HUES48 (cell line): ENCODE results near the gene CES2.
"Not testable (repeated sequence)": the region's sequence is repeated elsewhere in the genome, so short reads cannot be mapped to it uniquely, and the experiment has no call there.

Experiments
- H3K27ac ChIP-seq: one replicate; pipeline ENCODE4 v1.7.0; 2013; ENCODE audit warnings: low read depth, low read length, inconsistent platforms
- H3K27me3 ChIP-seq: 2 replicates; pipeline ENCODE4 v1.6.1; 2013; ENCODE audit warnings: mild to moderate bottlenecking, low read length; ENCODE audit not compliant: control insufficient read depth, insufficient read depth
- H3K36me3 ChIP-seq: 2 replicates; pipeline ENCODE4 v1.6.1; 2013; ENCODE audit warnings: low read length; ENCODE audit not compliant: control insufficient read depth, insufficient read depth
- H3K4me1 ChIP-seq: 2 replicates; pipeline ENCODE4 v1.6.1; 2013; ENCODE audit warnings: mild to moderate bottlenecking, low read length; ENCODE audit not compliant: control insufficient read depth, insufficient read depth
- H3K4me3 ChIP-seq: 2 replicates; pipeline ENCODE4 v1.5.1; 2013; ENCODE audit warnings: mild to moderate bottlenecking, low read depth, low read length
- H3K9ac ChIP-seq: 2 replicates; pipeline ENCODE4 v1.6.1; 2013; ENCODE audit warnings: mild to moderate bottlenecking, low read depth, low read length, moderate library complexity
- H3K9me3 ChIP-seq: 2 replicates; pipeline ENCODE4 v1.6.1; 2013; ENCODE audit warnings: low read length; ENCODE audit not compliant: control insufficient read depth, insufficient read depth

Gene CES2

GRCh38 chr16:66991545-66992077, 56.3 kb downstream of the CES2 start:
- H3K36me3 ChIP-seq: no peaks in the 10 kb centered on the region
- H3K27me3 ChIP-seq: no peaks in the 10 kb centered on the region
- no peaks in the 10 kb centered on the region for H3K9me3 ChIP-seq
- H3K9ac ChIP-seq: no peak overlapping the region
- no peak overlapping the region for H3K4me3 ChIP-seq
- H3K4me1 ChIP-seq: no peaks in the 10 kb centered on the region
- no peak overlapping the region for H3K27ac ChIP-seq

GRCh38 chr16:66993558-66993957, 58.2 kb downstream of the CES2 start:
- not testable (repeated sequence) for H3K36me3 ChIP-seq, H3K9me3 ChIP-seq, H3K9ac ChIP-seq, H3K27ac ChIP-seq, H3K4me3 ChIP-seq, H3K4me1 ChIP-seq, H3K27me3 ChIP-seq
